Transverse colon (tissue), 4 donors: ENCODE data around the gene JAKMIP2.

Experiments used
- POLR2A ChIP-seq: fragments of 450-650 bp; IDR thresholded peaks from one replicate; pipeline ENCODE4 v1.6.1; 2016; ENCODE audit warnings: antibody characterized with exemption, mild to moderate bottlenecking, moderate library complexity
- POLR2AphosphoS5 ChIP-seq, 3 donors: sonication (generic); formaldehyde crosslinking; IDR thresholded peaks; one replicate each; pipeline ENCODE4 v1.6.1; 2016; ENCODE audit warnings: antibody characterized with exemption in 3 of 3
- TF ChIP-seq, protein P1 (sequence below), 5 experiments: fragments of 200-600 bp in 3 of 5; fragments of 450-650 bp in 2 of 5; sonication (generic) in 3 of 5; IDR thresholded peaks; 1 replicate in 2 of 5; 2 replicates in 3 of 5; pipeline ENCODE4 v1.5.1; 2016 to 2017; ENCODE audit warnings: antibody characterized with exemption in 5 of 5, inconsistent platforms in 3 of 5, mild to moderate bottlenecking in 2 of 5, moderate library complexity in 1 of 5

DNA sequence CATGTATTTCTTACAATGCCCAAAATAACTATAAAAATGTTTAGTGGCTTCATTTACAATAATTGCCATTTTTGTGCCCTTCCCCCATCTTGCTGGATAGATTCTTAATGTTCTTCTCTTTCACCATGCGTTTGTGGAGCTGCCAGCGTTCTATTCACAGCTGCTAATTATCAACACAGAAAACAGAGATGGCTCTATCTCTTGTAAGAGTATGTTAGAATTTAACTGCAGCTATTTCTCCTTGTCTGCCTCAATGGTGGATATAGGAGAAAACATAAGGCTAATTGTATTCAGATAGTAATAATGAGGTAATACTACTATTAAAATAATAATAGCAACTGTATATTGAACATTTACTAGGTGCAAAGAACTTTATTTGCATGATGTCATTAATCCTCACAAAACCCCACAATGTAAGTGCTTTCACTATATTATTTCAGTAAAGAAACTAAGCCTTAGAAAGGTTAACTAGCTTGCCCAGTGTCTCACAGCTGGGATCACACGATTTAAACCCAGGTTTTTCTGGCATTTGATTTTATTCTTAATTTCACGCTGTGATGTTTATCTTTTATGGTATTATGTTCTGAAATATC is 50.1 kb downstream of the JAKMIP2 start:
- TF ChIP-seq POLR2A (no peak), POLR2AphosphoS5 (IDR thresholded peaks at IDR 0.05) (no peak)
- TF ChIP-seq, protein P1, sequence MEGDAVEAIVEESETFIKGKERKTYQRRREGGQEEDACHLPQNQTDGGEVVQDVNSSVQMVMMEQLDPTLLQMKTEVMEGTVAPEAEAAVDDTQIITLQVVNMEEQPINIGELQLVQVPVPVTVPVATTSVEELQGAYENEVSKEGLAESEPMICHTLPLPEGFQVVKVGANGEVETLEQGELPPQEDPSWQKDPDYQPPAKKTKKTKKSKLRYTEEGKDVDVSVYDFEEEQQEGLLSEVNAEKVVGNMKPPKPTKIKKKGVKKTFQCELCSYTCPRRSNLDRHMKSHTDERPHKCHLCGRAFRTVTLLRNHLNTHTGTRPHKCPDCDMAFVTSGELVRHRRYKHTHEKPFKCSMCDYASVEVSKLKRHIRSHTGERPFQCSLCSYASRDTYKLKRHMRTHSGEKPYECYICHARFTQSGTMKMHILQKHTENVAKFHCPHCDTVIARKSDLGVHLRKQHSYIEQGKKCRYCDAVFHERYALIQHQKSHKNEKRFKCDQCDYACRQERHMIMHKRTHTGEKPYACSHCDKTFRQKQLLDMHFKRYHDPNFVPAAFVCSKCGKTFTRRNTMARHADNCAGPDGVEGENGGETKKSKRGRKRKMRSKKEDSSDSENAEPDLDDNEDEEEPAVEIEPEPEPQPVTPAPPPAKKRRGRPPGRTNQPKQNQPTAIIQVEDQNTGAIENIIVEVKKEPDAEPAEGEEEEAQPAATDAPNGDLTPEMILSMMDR (IDR thresholded peaks at IDR 0.05) = no peak
